SH-SY5Y (cell line): Measurements from ENCODE around the gene LSM2.

Experiments
- GATA2 ChIP-seq: IDR thresholded peaks from 2 replicates; pipeline ENCODE4 v1.6.1; 2011; ENCODE audit warnings: mild to moderate bottlenecking, low read depth, low read length
- GATA3 ChIP-seq: IDR thresholded peaks from 2 replicates; pipeline ENCODE4 v1.6.1; 2011; ENCODE audit warnings: low read depth, mild to moderate bottlenecking, low read length, moderate library complexity

Gene LSM2

GRCh38 chr6:31799781-31800180, 7.0 kb downstream of the LSM2 start:
- TF ChIP-seq GATA3, result no peak
- no peak for TF ChIP-seq GATA2

- TF ChIP-seq GATA3 (no peak), GATA2 (no peak)
Measured at GRCh38 chr6:31797588-31797987, 9.2 kb downstream of the LSM2 start.

- TF ChIP-seq GATA2 (no peak), GATA3 (no peak)
Measured at GRCh38 chr6:31796993-31797385, 9.8 kb downstream of the LSM2 start.

- TF ChIP-seq GATA3 (no peak), GATA2 (no peak)
Measured at GRCh38 chr6:31795616-31796298, 11.0 kb downstream of the LSM2 start, which contains the start of gene VARS1. TSS of gene VARS1 (minus strand) at chr6:31795752. CDS start at chr6:31795217, 535 bp downstream.

- no peak for TF ChIP-seq GATA3
- no peak for TF ChIP-seq GATA2
Measured at GRCh38 chr6:31794866-31795615, 11.7 kb downstream of the LSM2 start.

GRCh38 chr6:31794294-31794865, 12.4 kb downstream of the LSM2 start:
- TF ChIP-seq GATA2, result no peak
- no peak for TF ChIP-seq GATA3

- TF ChIP-seq GATA3 (no peak), GATA2 (no peak)
Measured at GRCh38 chr6:31792761-31793171, 14.0 kb downstream of the LSM2 start.

- TF ChIP-seq GATA3 (no peak), GATA2 (no peak)
Measured at GRCh38 chr6:31792090-31792374, 14.7 kb downstream of the LSM2 start.

- TF ChIP-seq GATA3, result no peak
- TF ChIP-seq GATA2, result no peak
Measured at GRCh38 chr6:31791324-31792089, 15.3 kb downstream of the LSM2 start.

GRCh38 chr6:31785475-31785874, 21.3 kb downstream of the LSM2 start:
- no peak for TF ChIP-seq GATA2
- TF ChIP-seq GATA3, result no peak

- TF ChIP-seq GATA2 (no peak), GATA3 (no peak)
Measured at GRCh38 chr6:31784098-31784925, 22.5 kb downstream of the LSM2 start.

GRCh38 chr6:31782126-31782855, 24.5 kb downstream of the LSM2 start:
- TF ChIP-seq GATA3 (no peak), GATA2 (no peak)

GRCh38 chr6:31781244-31782125, 25.3 kb downstream of the LSM2 start:
- TF ChIP-seq GATA3 (no peak), GATA2 (no peak)
